GM18517 (cell line): Measurements from ENCODE around the gene CNTNAP3B.
"Not testable (repeated sequence)": the region's sequence is repeated elsewhere in the genome, so short reads cannot be mapped to it uniquely, and the experiment has no call there.

ENCODE experiments used
- ATAC-seq: cut with Tn5 transposase; IDR thresholded peaks from one replicate; pipeline ENCODE4 v1.9.1; 2021; ENCODE audit warnings: mild to moderate bottlenecking, moderate library complexity; ENCODE audit not compliant: unreplicated experiment

Gene CNTNAP3B

DNA sequence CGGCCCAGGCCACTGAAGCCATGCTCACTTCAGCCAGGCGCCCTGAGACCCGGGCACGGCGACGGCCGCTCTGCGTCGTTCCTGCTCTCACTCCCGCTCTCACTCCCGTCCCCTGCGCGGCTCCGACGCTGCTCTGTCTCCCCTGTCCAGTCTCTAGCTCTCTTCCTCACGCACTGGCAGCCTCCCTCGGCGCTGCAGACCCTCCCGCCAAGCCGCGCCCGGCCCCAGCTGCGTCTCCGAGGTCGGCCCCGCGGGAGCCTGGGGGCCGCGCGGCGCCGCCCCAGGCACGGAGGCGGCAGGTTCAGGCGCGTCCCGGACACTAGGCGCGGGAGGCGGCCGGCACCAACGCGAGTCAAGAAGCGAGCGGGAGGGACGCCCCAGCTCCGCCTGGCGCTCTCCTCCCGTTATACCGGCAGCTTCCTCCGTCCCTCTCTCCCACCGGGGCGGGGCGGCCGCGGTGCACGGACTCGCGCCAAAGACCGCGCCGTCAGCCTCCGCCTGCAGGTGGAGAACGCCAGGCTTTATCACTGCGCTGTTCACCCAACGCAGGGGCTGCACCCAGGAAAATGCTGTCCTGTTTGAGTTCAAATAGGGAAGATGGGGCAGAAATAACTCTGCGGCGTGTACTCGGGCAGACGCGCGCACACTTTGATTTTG, at the start of gene CNTNAP3B:
TSS of gene CNTNAP3B (minus strand) at position 354 of the 657 bp plus-strand sequence. CDS start at position 22, 332 bp downstream.
- ATAC-seq = not testable (repeated sequence)

GRCh38 chr9:42160299-42160698, 31.1 kb upstream of the CNTNAP3B start:
- not testable (repeated sequence) for ATAC-seq

DNA sequence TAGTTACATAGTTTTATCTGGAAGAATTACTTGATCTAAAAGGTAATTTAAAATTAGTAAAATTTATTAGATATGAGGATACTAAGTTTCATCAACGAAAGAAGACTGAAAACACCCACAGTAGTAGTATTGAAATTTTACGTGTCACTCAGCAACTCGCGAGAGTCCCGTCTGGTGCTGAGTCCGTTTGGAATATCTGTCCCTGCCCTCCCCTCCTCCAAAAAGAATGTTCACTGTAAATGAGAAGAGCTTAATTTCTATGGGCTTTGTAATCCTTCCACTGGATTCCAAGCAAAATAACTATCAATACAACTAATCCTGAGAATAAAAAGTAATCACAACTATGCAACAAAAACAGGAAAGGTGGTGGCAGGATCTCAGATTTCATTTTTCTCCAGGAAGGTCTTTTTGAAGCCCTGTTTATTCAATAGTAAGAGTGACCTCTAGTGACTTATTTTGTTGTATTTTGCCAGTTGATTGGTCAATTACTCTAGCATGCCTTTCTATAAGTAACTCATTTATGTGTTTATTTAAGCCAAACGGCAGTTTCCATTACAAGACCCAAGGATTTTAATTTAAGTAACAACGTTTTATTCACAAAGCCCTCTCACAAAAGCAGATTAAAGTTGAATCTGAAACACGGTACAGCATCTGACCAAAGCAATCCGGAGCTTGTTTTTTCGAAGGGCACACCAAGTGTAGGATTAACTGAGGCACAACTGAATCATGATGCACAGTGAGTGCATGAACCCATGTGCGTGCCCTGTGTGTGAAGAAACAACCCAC, 2.0 kb downstream of the CNTNAP3B start:
- not testable (repeated sequence) for ATAC-seq

- not testable (repeated sequence) for ATAC-seq
Observed at GRCh38 chr9:42121007-42121406, 8.2 kb downstream of the CNTNAP3B start.

DNA sequence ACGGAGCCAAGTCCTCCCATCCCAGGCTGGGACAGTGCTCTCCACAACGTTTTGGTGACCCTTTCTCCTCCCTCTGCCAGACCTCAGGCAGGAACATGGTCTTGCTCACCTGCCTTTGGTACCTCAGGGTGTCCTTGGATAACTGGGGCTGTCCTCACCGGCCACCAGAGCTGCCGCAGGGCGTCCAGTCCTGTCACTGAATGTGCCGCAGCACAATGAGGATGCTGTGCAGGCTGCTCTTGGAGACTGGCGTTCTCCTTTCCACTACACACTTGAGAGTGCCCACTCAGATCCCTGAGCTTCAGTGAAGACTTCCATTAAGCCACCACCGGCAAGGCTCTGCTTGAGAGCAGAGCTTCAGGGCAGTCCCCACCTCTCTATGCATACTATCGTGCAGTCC, 33.3 kb downstream of the CNTNAP3B start:
- ATAC-seq = not testable (repeated sequence)

GRCh38 chr9:42084559-42084952, 44.7 kb downstream of the CNTNAP3B start:
- not testable (repeated sequence) for ATAC-seq

- ATAC-seq = not testable (repeated sequence)
Observed at GRCh38 chr9:42083877-42084558, 45.2 kb downstream of the CNTNAP3B start.

- not testable (repeated sequence) for ATAC-seq
Observed at GRCh38 chr9:42080376-42080775, 48.9 kb downstream of the CNTNAP3B start.

DNA sequence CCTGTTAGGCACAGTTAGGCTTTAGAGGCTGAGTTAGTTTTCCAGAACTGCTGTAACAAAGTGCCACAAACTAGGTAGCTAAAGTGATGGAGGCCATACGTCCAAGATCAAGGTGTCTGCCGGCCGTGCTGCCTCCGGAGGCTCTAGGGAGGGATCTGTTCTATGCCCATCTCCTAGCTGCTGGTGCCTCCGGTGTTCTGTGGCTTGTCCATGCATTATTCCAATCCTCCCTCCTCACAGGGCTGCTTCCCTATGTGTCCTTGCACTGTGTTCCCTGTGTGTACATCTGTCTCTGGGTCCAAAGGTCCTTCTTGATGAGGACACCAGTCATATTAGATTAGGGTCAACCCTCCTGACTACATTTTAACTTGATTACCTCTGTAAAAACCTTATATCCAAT, 54.4 kb downstream of the CNTNAP3B start:
- ATAC-seq = not testable (repeated sequence)

GRCh38 chr9:42071026-42071425, 58.2 kb downstream of the CNTNAP3B start:
- not testable (repeated sequence) for ATAC-seq

- not testable (repeated sequence) for ATAC-seq
Observed at GRCh38 chr9:42070035-42070799, 59.0 kb downstream of the CNTNAP3B start.

DNA sequence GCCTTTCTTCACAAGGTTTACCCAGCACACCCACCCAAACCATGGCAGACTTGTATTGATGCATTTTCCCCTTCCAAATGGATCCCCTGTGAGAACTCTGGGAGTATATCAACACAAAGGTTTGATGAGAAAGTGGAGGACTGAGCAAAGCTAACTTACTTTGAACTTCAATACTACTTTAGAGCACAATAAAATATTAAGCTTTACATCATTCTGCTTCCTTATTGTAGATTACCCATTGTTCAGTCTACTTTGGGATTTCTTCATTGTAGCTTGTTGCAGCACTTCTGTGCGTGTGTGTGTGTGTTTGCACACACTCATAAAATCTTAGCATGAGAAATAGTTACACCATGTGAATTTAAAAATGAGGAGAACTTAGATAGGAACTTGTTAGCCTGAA, 75.4 kb downstream of the CNTNAP3B start:
- not testable (repeated sequence) for ATAC-seq

GRCh38 chr9:42050701-42051100, 78.5 kb downstream of the CNTNAP3B start:
- ATAC-seq = not testable (repeated sequence)

DNA sequence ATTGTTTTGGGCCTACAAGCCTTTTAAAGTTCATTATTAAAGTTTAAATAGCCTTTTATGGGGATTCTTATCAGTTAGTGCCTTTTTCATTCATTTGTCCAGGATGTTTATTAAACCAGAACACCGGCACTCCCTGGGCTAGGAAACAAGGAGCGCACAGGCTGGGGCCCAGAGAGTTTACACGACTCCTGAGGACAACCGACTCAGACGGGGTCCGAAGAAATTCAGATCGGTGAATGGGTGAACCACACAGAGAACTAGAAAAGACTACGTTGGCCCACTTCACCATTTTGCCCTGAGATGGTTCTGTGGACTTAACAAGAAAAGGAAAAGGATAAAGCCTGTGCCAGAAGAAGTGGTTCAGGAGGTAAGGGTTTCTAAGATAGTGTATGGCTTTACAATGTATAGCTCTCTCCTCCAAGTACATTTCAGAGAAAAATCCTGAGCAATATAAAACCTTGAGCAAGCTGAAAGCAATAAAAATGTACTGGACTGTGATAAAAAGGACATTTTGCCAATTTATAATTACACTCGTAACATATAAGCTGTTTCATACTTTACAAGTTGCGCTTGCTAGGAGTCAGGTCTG, 84.7 kb downstream of the CNTNAP3B start:
- not testable (repeated sequence) for ATAC-seq

GRCh38 chr9:42033541-42033940, 95.7 kb downstream of the CNTNAP3B start:
- ATAC-seq = not testable (repeated sequence)

DNA sequence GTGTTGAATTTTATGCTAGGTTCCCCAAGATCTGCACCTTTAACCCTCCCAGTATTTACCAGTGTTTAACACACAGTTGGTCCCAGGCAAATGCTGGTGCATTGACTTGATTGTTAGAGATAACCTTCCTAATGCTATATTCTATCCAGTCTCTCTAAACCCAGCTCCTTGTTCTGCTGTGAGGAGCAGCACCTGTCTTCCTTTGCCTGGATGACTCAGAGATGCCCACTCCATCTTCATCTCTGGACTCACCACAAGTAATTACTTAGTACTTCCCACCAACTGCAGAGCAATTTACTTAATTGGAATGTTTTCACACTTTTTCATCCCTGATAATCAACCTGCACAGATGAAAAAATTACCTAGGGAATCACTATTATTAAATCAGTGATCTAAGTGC, 108.6 kb downstream of the CNTNAP3B start:
- ATAC-seq = not testable (repeated sequence)

DNA sequence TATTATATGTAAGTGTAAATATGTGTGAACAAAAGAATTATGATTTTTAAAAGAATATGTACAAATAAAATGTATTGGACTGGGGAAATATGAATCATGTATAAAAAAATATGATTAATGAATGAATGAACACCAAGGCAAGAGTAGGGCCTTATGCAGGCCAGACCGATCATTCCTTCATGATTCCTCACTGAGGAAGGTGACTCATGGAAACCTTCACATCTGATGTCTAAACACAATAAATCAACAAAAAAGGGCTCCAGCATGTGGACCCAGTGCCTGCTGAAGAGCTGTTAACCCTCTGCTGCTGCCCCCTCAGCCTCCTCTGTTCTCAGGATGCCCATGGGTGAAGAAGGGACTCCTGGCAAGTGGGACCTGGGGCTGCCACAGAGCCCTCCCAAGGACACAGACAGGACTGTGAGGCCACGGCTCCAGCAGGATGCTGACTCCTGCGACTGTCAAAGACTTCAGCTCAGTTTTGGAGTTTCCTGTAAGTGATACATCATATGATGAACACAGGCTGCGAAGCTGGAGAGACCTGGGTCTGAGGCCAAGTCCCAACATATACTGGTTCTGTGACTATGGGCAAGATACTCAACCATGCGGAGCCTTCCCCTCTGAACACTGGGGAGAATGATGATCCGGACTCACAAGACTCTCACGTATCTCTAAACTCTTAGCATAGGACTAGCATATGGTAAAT, 110.9 kb downstream of the CNTNAP3B start:
- not testable (repeated sequence) for ATAC-seq

GRCh38 chr9:42014317-42014716, 114.9 kb downstream of the CNTNAP3B start:
- not testable (repeated sequence) for ATAC-seq

DNA sequence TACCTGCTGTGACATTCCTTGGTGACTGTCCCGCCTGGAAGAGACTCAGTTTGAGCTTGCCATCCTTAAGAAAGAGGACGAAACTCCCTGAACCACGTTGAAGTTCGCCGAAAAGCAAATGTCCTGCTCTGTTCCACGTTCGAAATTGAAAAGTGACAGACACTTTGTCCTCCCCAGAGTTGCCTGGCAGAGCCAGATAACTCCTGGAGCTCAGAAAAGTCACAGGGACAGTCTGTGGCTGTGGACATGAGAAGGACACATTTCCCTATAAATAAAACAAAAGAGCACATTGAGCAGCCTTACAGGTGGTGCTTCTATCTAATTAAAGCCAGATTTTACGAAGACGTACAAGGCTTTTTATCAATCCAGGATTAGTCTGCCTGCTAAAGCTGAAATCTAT, 137.6 kb downstream of the CNTNAP3B start:
- not testable (repeated sequence) for ATAC-seq

DNA sequence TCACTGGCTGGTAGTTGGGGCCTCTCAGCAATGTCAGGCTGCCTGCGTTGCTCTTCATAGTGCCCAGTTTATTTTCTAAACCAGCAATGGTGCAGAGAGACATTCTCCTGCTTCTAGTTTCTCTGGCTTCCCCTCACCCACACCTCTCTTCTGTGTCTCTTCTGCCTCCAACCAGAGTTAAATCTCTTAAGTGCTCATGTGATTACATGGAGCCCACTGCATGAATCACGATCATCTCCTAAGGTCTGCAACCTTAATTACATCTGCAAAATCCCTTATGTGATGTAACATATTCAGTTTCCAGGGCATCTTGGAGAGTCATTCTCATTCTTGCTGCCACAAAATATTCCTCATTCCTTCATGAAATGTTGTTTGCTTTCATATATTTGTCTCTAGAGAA, 149.0 kb downstream of the CNTNAP3B start:
- not testable (repeated sequence) for ATAC-seq
